Heart left ventricle (tissue), 13 donors: Measurements from ENCODE around the gene SLC6A17.

ENCODE experiments used
- POLR2A ChIP-seq, 2 donors: fragments of 450-650 bp; IDR thresholded peaks; one replicate each; pipeline ENCODE4 v1.6.1; 2017; ENCODE audit warnings: antibody characterized with exemption in 2 of 2, mild to moderate bottlenecking in 2 of 2, moderate library complexity in 2 of 2
- TF ChIP-seq, protein P1 (sequence below), 12 donors: fragments of 200-600 bp; sonication (generic) in 4 of 12; IDR thresholded peaks; one replicate each; pipeline versions ENCODE4 v1.5.0 to v1.8.0; 2018 to 2022; ENCODE audit warnings: antibody characterized with exemption in 12 of 12, mild to moderate bottlenecking in 5 of 12
- donor health status: ischemic (EF 13 %, LVEDD 7.1; RV severe dilation, severe dysfunction).
- donor health status: DM: no; HTN: yes; CAD: no.
- donor health status: DM: no; HTN: no; CAD: no.
- donor health status: ischemic (EF 25% LVEDD 6.9; RV normal size, moderate dysfunction).
- donor health status: ischemic (EF 25% LVEDD 5.7; RV mildly dilated, moderate dysfunction).
- donor health status: ischemic (EF 35%, LVEDD 5.7; RV mildly dilated, moderate dysfunction).
- donor health status: nonischemic (EF 11% LVEDD 7.7; RV severe dilation, severe dysfunction).
- donor health status: DM: yes; HTN: yes; CAD: no.
- donor health status: PGD.
- donor health status: ischemic (EF 29% LVEDD 5.4; RV normal size, mild dysfunction).
- donor health status: nonischemic (EF 23%, LVEDD 6.1; RV moderate dilation, normal function).

DNA sequence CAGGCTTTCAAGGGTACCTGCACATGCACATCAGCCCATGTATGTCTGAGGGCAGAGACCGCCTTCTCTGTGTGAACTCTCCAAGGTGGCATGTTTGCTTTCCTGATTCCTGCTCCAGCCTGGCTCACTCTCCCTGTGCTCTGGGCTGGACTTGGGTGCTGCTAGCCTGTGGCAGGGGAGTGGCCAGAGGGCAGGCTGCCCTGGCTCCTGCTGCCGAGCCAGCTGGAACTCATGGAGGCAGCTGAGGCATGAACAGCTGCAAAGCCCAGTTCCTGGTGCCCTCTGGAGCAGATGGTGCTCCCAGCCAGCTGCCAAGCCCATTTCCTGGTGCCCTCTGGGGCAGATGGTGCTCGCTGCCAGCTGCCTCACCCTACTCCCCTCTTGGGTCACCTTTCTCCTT, 30.5 kb upstream of the SLC6A17 start:
- TF ChIP-seq, protein P1, sequence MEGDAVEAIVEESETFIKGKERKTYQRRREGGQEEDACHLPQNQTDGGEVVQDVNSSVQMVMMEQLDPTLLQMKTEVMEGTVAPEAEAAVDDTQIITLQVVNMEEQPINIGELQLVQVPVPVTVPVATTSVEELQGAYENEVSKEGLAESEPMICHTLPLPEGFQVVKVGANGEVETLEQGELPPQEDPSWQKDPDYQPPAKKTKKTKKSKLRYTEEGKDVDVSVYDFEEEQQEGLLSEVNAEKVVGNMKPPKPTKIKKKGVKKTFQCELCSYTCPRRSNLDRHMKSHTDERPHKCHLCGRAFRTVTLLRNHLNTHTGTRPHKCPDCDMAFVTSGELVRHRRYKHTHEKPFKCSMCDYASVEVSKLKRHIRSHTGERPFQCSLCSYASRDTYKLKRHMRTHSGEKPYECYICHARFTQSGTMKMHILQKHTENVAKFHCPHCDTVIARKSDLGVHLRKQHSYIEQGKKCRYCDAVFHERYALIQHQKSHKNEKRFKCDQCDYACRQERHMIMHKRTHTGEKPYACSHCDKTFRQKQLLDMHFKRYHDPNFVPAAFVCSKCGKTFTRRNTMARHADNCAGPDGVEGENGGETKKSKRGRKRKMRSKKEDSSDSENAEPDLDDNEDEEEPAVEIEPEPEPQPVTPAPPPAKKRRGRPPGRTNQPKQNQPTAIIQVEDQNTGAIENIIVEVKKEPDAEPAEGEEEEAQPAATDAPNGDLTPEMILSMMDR (IDR thresholded peaks at IDR 0.05), result no peak
- TF ChIP-seq POLR2A (IDR thresholded peaks at IDR 0.05), result no peak
